Neural cell (in vitro differentiated cells): ENCODE results near the gene CACNA2D1. TPM values are rescaled to one million over a fixed set of nuclear protein-coding genes. Genes with fewer than 3 reads are reported as not detected.

Source experiments
- H2AFZ ChIP-seq: fragments of 200-600, 300-800 bp; sonication (generic), shearing (Covaris generic); 2 replicates; pipeline ENCODE4 v1.6.0; 2014; ENCODE audit warnings: low read depth, mild to moderate bottlenecking, antibody characterized with exemption, low read length, moderate library complexity
- H3F3A ChIP-seq: fragments of 200-600 bp; shearing (Covaris generic); 2 replicates; pipeline ENCODE4 v1.6.1; 2016; ENCODE audit warnings: mild to moderate bottlenecking, moderate library complexity, mixed read lengths, antibody characterized with exemption, low read length; ENCODE audit not compliant: insufficient read depth, poor library complexity, severe bottlenecking
- H3K27ac ChIP-seq: fragments of 200-600, 300-800 bp; sonication (generic), shearing (Covaris generic); 2 replicates; pipeline ENCODE4 v1.5.1; 2014; ENCODE audit warnings: mild to moderate bottlenecking, low read length, moderate library complexity
- H3K27me3 ChIP-seq: fragments of 300-800, 200-600 bp; sonication (generic), shearing (Covaris generic); 2 replicates; pipeline ENCODE4 v1.6.0; 2014; ENCODE audit warnings: mild to moderate bottlenecking, low read depth, low read length, moderate library complexity; ENCODE audit not compliant: insufficient read depth
- H3K36me3 ChIP-seq: fragments of 300-800, 200-600 bp; sonication (generic), shearing (Covaris generic); 2 replicates; pipeline ENCODE4 v1.5.1; 2014; ENCODE audit warnings: mild to moderate bottlenecking, antibody characterized with exemption, low read length, moderate library complexity; ENCODE audit not compliant: insufficient read depth
- H3K4me2 ChIP-seq: fragments of 300-800, 200-600 bp; sonication (generic), shearing (Covaris generic); 2 replicates; pipeline ENCODE4 v1.6.0; 2014; ENCODE audit warnings: mild to moderate bottlenecking, low read length
- H3K4me3 ChIP-seq: fragments of 300-800, 200-600 bp; sonication (generic), shearing (Covaris generic); 2 replicates; pipeline ENCODE4 v1.5.1; 2014; ENCODE audit warnings: mild to moderate bottlenecking, low read length, moderate library complexity
- H3K79me2 ChIP-seq: fragments of 200-600 bp; shearing (Covaris generic); replicated peaks from 2 replicates; pipeline ENCODE4 v1.6.0; 2014; ENCODE audit warnings: mild to moderate bottlenecking, low read length, moderate library complexity; ENCODE audit not compliant: insufficient read depth
- H3K9ac ChIP-seq: fragments of 300-800, 200-600 bp; sonication (generic), shearing (Covaris generic); 2 replicates; pipeline ENCODE4 v1.6.1; 2016; ENCODE audit warnings: mild to moderate bottlenecking, low read length, mixed read lengths
- H3K9me2 ChIP-seq: fragments of 200-600 bp; shearing (Covaris generic); 2 replicates; pipeline ENCODE4 v1.6.1; 2016; ENCODE audit warnings: mild to moderate bottlenecking, low read length, mixed read lengths; ENCODE audit not compliant: insufficient read depth
- H3K9me3 ChIP-seq: fragments of 200-600, 300-800 bp; sonication (generic), shearing (Covaris generic); 2 replicates; pipeline ENCODE4 v1.6.1; 2016; ENCODE audit warnings: mild to moderate bottlenecking, mixed run types, low read length, moderate library complexity, mixed read lengths
- H4K20me1 ChIP-seq: fragments of 200-600 bp; shearing (Covaris generic); 2 replicates; pipeline ENCODE4 v1.6.1; 2016; ENCODE audit warnings: mild to moderate bottlenecking, mixed run types; ENCODE audit not compliant: insufficient read depth
- CTCF ChIP-seq: fragments of 450-650 bp; IDR thresholded peaks from 2 replicates; pipeline ENCODE4 v1.5.1; 2014; ENCODE audit warnings: antibody characterized with exemption, mild to moderate bottlenecking, moderate library complexity; ENCODE audit not compliant: poor library complexity, severe bottlenecking
- EP300 ChIP-seq: fragments of 450-650 bp; conservative IDR thresholded peaks from 2 replicates; pipeline ENCODE4 v1.6.1; 2014; ENCODE audit warnings: antibody characterized with exemption, mild to moderate bottlenecking, moderate library complexity; ENCODE audit not compliant: poor library complexity, severe bottlenecking
- EZH2 ChIP-seq: fragments of 200-600, 300-800 bp; shearing (Covaris generic), sonication (generic); IDR thresholded peaks from 2 replicates; pipeline ENCODE4 v1.6.1; 2014; ENCODE audit warnings: antibody characterized with exemption, low read length, borderline replicate concordance, mild to moderate bottlenecking; ENCODE audit not compliant: insufficient read depth, poor library complexity, severe bottlenecking
- MXI1 ChIP-seq: fragments of 450-650 bp; conservative IDR thresholded peaks from 2 replicates; pipeline ENCODE4 v1.6.1; 2014; ENCODE audit warnings: antibody characterized with exemption, mild to moderate bottlenecking; ENCODE audit not compliant: poor library complexity, severe bottlenecking
- POLR2AphosphoS5 ChIP-seq: IDR thresholded peaks from 2 replicates; pipeline ENCODE4 v1.6.1; 2012
- RAD21 ChIP-seq: fragments of 450-650 bp; conservative IDR thresholded peaks from 2 replicates; pipeline ENCODE4 v1.6.1; 2014; ENCODE audit warnings: antibody characterized with exemption, mild to moderate bottlenecking, moderate library complexity
- REST ChIP-seq: IDR thresholded peaks from 2 replicates; pipeline ENCODE4 v1.6.1; 2012; ENCODE audit warnings: borderline replicate concordance
- SMC3 ChIP-seq: fragments of 450-650 bp; conservative IDR thresholded peaks from 2 replicates; pipeline ENCODE4 v1.6.1; 2014; ENCODE audit warnings: antibody characterized with exemption, mild to moderate bottlenecking, moderate library complexity; ENCODE audit not compliant: poor library complexity
- TAF1 ChIP-seq: IDR thresholded peaks from 2 replicates; pipeline ENCODE4 v1.6.1; 2012; ENCODE audit warnings: low read depth
- polyA plus RNA-seq: library from polyadenylated mRNA; depleted of rRNA; stranded (reverse); fragments of >200 nt; gene quantifications from 2 replicates; pipeline ENCODE4 v1.2.3, GENCODE V29; 2014

CACNA2D1 gene
- polyA plus RNA-seq, 1 donor from 2014 or later = 7.0 TPM

GRCh38 chr7:82005056-82005455, 438.5 kb downstream of the CACNA2D1 start:
- Histone ChIP-seq H3K4me2 (no peak overlapping the region), H3K27me3 (no peaks in the 10 kb centered on the region), H4K20me1 (no peaks in the 10 kb centered on the region), H2AFZ (no peak overlapping the region), H3K27ac (no peak overlapping the region), H3K9ac (no peak overlapping the region), H3K79me2 (no peaks in the 10 kb centered on the region), H3K4me3 (no peak overlapping the region), H3K9me2 (no peaks in the 10 kb centered on the region), H3K36me3 (no peaks in the 10 kb centered on the region), H3F3A (no peaks in the 10 kb centered on the region), H3K9me3 (no peaks in the 10 kb centered on the region)
- TF ChIP-seq POLR2AphosphoS5 (peak; percentile 39), MXI1 (no peak)

GRCh38 chr7:81993186-81993585, 450.4 kb downstream of the CACNA2D1 start:
- TF ChIP-seq MXI1 (no peak), SMC3 (no peak)
- H3K36me3 ChIP-seq = no peaks in the 10 kb centered on the region
- no peaks in the 10 kb centered on the region for H3K9me2 ChIP-seq
- H3K4me3 ChIP-seq = no peak overlapping the region
- H3K9ac ChIP-seq = no peak overlapping the region
- H3K4me2 ChIP-seq = no peak overlapping the region
- H3K9me3 ChIP-seq = no peaks in the 10 kb centered on the region
- H3K27me3 ChIP-seq = no peaks in the 10 kb centered on the region
- H3K27ac ChIP-seq = no peak overlapping the region
- H2AFZ ChIP-seq = no peak overlapping the region
- no peaks in the 10 kb centered on the region for H4K20me1 ChIP-seq
- no peaks in the 10 kb centered on the region for H3K79me2 ChIP-seq
- H3F3A ChIP-seq = no peaks in the 10 kb centered on the region

GRCh38 chr7:81990395-81990794, 453.2 kb downstream of the CACNA2D1 start:
- H3K36me3 ChIP-seq = no peaks in the 10 kb centered on the region
- H3K9ac ChIP-seq = no peak overlapping the region
- no peak overlapping the region for H3K4me3 ChIP-seq
- no peaks in the 10 kb centered on the region for H4K20me1 ChIP-seq
- H3F3A ChIP-seq = no peaks in the 10 kb centered on the region
- no peaks in the 10 kb centered on the region for H3K9me3 ChIP-seq
- no peaks in the 10 kb centered on the region for H3K79me2 ChIP-seq
- no peaks in the 10 kb centered on the region for H3K27me3 ChIP-seq
- no peak overlapping the region for H3K27ac ChIP-seq
- H3K9me2 ChIP-seq = no peaks in the 10 kb centered on the region
- H3K4me2 ChIP-seq = no peak overlapping the region
- TF ChIP-seq CTCF = no peak
- TF ChIP-seq SMC3 = no peak
- no peak for TF ChIP-seq POLR2AphosphoS5
- no peak for TF ChIP-seq EZH2
- TF ChIP-seq TAF1 = no peak
- no peak overlapping the region for H2AFZ ChIP-seq

GRCh38 chr7:81986723-81987470, 456.7 kb downstream of the CACNA2D1 start:
- Histone ChIP-seq H3K79me2 (no peaks in the 10 kb centered on the region), H3K4me2 (no peak overlapping the region), H3K9ac (no peak overlapping the region), H4K20me1 (no peaks in the 10 kb centered on the region), H3K27ac (no peak overlapping the region), H3F3A (no peaks in the 10 kb centered on the region), H3K27me3 (no peaks in the 10 kb centered on the region), H3K36me3 (no peaks in the 10 kb centered on the region), H3K9me3 (no peaks in the 10 kb centered on the region), H2AFZ (no peak overlapping the region), H3K9me2 (no peaks in the 10 kb centered on the region), H3K4me3 (no peak overlapping the region)
- TF ChIP-seq MXI1 (no peak), EP300 (no peak), RAD21 (no peak), CTCF (no peak), EZH2 (no peak), TAF1 (no peak), SMC3 (no peak), REST (no peak), POLR2AphosphoS5 (no peak)
